Endodermal cell (in vitro differentiated cells): ENCODE results near the gene IFTAP. TPM values are rescaled to one million over a fixed set of nuclear protein-coding genes. Genes with fewer than 3 reads are reported as not detected.

Experiments used
- DNase-seq: peaks from one replicate; pipeline ENCODE4 v3.0.0-alpha.2; 2017
- H3K27ac ChIP-seq: 2 replicates; pipeline ENCODE4 v1.5.1; 2013; ENCODE audit warnings: mild to moderate bottlenecking, low read depth, low read length, moderate library complexity
- H3K27me3 ChIP-seq: 2 replicates; pipeline ENCODE4 v1.6.1; 2013; ENCODE audit warnings: mild to moderate bottlenecking, low read length, moderate library complexity; ENCODE audit not compliant: insufficient read depth, control insufficient read depth, poor library complexity, severe bottlenecking
- H3K36me3 ChIP-seq: 2 replicates; pipeline ENCODE4 v1.7.0; 2013; ENCODE audit warnings: mild to moderate bottlenecking, low read length, moderate library complexity; ENCODE audit not compliant: control insufficient read depth, insufficient read depth
- H3K4me1 ChIP-seq: one replicate; pipeline ENCODE4 v1.7.0; 2013; ENCODE audit warnings: low read length; ENCODE audit not compliant: control insufficient read depth, insufficient read depth
- H3K4me3 ChIP-seq: 2 replicates; pipeline ENCODE4 v1.5.1; 2013; ENCODE audit warnings: mild to moderate bottlenecking, low read length, moderate library complexity
- H3K9ac ChIP-seq: 2 replicates; pipeline ENCODE4 v1.6.1; 2013; ENCODE audit warnings: mild to moderate bottlenecking, low read length, moderate library complexity; ENCODE audit not compliant: poor library complexity, severe bottlenecking; ENCODE audit errors: extremely low read depth
- H3K9me3 ChIP-seq: 2 replicates; pipeline ENCODE4 v1.6.1; 2013; ENCODE audit warnings: mild to moderate bottlenecking, low read length, moderate library complexity; ENCODE audit not compliant: control insufficient read depth
- H3K27ac Mint-ChIP-seq: 2 replicates; pipeline ENCODE4 v1.8.0; 2020; ENCODE audit warnings: mixed read lengths
- H3K27me3 Mint-ChIP-seq: 2 replicates; pipeline ENCODE4 v1.8.0; 2021; ENCODE audit warnings: mild to moderate bottlenecking, mixed read lengths; ENCODE audit not compliant: insufficient read depth
- H3K36me3 Mint-ChIP-seq: 2 replicates; pipeline ENCODE4 v1.8.0; 2020; ENCODE audit warnings: low read depth, mixed read lengths
- H3K4me1 Mint-ChIP-seq: 2 replicates; pipeline ENCODE4 v1.8.0; 2020; ENCODE audit warnings: mixed read lengths
- H3K4me3 Mint-ChIP-seq: 2 replicates; pipeline ENCODE4 v1.8.0; 2020; ENCODE audit warnings: mild to moderate bottlenecking, moderate library complexity, mixed read lengths
- H3K9me3 Mint-ChIP-seq: 2 replicates; pipeline ENCODE4 v1.8.0; 2020; ENCODE audit warnings: mild to moderate bottlenecking, mixed read lengths
- whole genome bisulfite sequencing, 2 experiments: methylation state at CpG; one replicate each; pipeline versions ENCODE4 v1.1.5 to v1.1.7; 2013; ENCODE audit warnings: missing lambda C conversion rate in 2 of 2, mixed read lengths in 1 of 2; ENCODE audit not compliant: insufficient coverage in 1 of 2, insufficient read length in 1 of 2; 5-methylcytosine and 5-hydroxymethylcytosine counted together
- total RNA-seq, 2 donors: library from RNA; stranded (reverse); fragmentation: NEBNext Ultra II Directional in 1 of 2; extraction: Animal tissue kit (Norgen Biotek cat#: 25700) in 1 of 2; gene quantifications; 2 replicates in 1 of 2; 3 replicates in 1 of 2; pipeline ENCODE4 v1.2.1, GENCODE V29; 2021
- TF ChIP-seq, protein P1 (sequence below): fragments of 200-600 bp; sonication (generic); conservative IDR thresholded peaks from 2 replicates; pipeline ENCODE4 v1.5.0; 2021; ENCODE audit warnings: antibody characterized with exemption, mild to moderate bottlenecking

The IFTAP gene
- total RNA-seq, 2 donors from 2014 or later: 23.9 to 38.6 TPM

DNA sequence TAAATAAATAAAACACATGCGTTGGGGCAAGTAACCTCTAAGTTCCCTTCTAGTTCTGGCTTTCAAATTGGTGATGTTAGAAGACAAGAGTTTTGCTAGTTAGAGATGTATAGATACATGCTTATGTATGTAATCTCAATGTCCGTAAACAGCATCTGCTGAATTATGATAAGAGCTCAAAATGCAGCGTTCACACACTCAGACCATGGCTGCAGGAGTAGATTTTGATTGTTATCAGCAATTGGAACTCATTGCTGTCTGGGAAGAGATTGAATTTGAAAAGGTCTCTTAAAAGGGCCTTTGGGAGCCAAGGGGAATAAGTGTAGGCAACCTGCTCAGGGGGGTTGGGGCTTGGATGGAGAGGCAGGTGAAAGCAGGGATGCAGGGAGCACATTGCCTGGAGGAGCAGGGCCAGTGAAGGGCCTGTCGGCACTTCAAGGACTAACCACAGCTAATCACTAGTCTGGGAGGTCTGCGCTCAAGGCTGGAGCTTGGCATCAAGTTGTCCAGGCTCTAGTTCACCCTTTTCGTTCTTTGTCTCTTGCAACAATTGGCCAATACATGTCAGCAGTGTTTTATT lies 29.2 kb upstream of the IFTAP start:
- no peaks in the 10 kb centered on the region for H3K36me3 ChIP-seq
- peaks cover 65% of the 10 kb centered on the region for H3K27me3 ChIP-seq
- peaks cover 5% of the 10 kb centered on the region for H3K4me1 ChIP-seq
- no peak overlapping the region for H3K4me3 Mint-ChIP-seq
- H3K9ac ChIP-seq: no peak overlapping the region
- H3K4me3 ChIP-seq: no peak overlapping the region
- TF ChIP-seq, protein P1, sequence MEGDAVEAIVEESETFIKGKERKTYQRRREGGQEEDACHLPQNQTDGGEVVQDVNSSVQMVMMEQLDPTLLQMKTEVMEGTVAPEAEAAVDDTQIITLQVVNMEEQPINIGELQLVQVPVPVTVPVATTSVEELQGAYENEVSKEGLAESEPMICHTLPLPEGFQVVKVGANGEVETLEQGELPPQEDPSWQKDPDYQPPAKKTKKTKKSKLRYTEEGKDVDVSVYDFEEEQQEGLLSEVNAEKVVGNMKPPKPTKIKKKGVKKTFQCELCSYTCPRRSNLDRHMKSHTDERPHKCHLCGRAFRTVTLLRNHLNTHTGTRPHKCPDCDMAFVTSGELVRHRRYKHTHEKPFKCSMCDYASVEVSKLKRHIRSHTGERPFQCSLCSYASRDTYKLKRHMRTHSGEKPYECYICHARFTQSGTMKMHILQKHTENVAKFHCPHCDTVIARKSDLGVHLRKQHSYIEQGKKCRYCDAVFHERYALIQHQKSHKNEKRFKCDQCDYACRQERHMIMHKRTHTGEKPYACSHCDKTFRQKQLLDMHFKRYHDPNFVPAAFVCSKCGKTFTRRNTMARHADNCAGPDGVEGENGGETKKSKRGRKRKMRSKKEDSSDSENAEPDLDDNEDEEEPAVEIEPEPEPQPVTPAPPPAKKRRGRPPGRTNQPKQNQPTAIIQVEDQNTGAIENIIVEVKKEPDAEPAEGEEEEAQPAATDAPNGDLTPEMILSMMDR: no peak
- H3K36me3 Mint-ChIP-seq: no peaks in the 10 kb centered on the region
- no peak for DNase-seq
- peaks cover 23% of the 10 kb centered on the region for H3K27me3 Mint-ChIP-seq
- peaks cover 8% of the 10 kb centered on the region for H3K4me1 Mint-ChIP-seq
- H3K9me3 ChIP-seq: peaks cover 5% of the 10 kb centered on the region
- H3K27ac Mint-ChIP-seq: no peak overlapping the region
- 91 to 93% methylated on average over 6 of the region's 6 CpGs for WGBS, 2 experiments
- no peak overlapping the region for H3K27ac ChIP-seq
- H3K9me3 Mint-ChIP-seq: peaks cover under 1% of the 10 kb centered on the region

DNA sequence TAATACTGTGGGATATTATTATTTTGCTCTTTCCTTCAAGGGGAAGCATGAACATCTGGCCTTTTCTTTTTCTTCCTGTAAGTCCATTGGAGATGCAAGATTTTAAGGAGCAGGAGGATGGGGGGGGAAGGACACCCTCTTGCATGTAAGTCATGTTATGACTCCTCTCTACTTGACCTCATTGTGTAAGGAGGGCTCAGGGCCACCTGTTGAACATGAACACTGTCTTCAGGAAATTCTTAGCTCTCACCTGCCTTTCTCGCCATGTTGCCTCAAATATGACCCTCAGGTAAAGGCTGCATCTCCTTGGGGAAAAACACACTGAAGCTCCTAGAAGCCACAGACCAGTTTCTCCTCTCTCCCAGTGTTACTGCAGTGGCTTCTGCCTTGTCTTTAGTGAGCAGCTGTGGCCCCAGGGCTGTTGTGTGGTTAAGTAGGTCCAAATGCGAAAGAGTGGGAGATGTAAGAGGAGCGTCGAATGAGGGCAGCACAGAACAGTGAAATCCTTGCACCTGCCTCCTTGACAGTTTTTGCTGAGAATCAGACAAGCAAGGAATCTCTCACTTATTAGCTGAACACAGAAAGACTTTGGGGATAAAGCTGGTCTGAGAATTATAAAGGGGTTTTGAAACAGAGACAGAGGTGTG lies 27.8 kb upstream of the IFTAP start:
- H3K36me3 Mint-ChIP-seq: no peaks in the 10 kb centered on the region
- H3K27me3 Mint-ChIP-seq: peaks cover 15% of the 10 kb centered on the region
- H3K4me3 Mint-ChIP-seq: no peak overlapping the region
- Histone ChIP-seq H3K27ac (no peak overlapping the region), H3K36me3 (no peaks in the 10 kb centered on the region), H3K27me3 (peaks cover 55% of the 10 kb centered on the region), H3K4me3 (no peak overlapping the region), H3K9me3 (no peaks in the 10 kb centered on the region), H3K9ac (no peak overlapping the region), H3K4me1 (peaks cover 5% of the 10 kb centered on the region)
- no peaks in the 10 kb centered on the region for H3K9me3 Mint-ChIP-seq
- 85 to 93% methylated on average over 2 to 4 of the region's 4 CpGs for WGBS, 2 experiments
- peaks cover 8% of the 10 kb centered on the region for H3K4me1 Mint-ChIP-seq
- H3K27ac Mint-ChIP-seq: no peak overlapping the region
- TF ChIP-seq, protein P1: no peak
- no peak for DNase-seq

DNA sequence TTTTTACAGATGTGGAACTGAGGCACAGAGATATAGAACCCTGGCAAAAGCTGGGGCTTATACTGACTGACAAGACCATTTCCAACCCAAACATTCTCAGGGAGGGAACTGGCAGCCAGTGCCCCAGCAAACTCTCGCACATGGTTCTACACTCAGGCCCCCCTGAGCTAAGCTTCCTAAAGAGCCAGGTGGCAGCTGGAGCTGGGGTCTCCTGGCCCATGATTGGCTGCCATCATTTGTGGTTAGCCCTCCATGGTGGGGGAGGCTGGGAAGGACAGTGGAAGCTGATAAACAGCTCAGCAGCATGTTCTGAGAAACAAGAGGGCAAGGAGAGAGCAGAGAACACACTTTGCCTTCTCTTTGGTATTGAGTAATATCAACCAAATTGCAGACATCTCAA lies 26.6 kb upstream of the IFTAP start, which contains the start of gene RAG1:
Gene RAG1 (plus strand): TSS at position 314 of the 400 bp plus-strand sequence. CDS start 5,298 bp downstream, outside the sequence.
- no peak for DNase-seq
- H3K4me3 Mint-ChIP-seq: no peak within 1 kb of the TSS
- peaks cover 61% of the 10 kb centered on the region for H3K27me3 ChIP-seq
- peaks cover 5% of the 10 kb centered on the region for H3K4me1 Mint-ChIP-seq
- no peak within 1 kb of the TSS for H3K4me3 ChIP-seq
- H3K36me3 Mint-ChIP-seq: no peaks in the 10 kb centered on the region
- no peaks in the 10 kb centered on the region for H3K36me3 ChIP-seq
- no peaks in the 10 kb centered on the region for H3K4me1 ChIP-seq
- H3K9me3 Mint-ChIP-seq: no peaks in the 10 kb centered on the region
- H3K9me3 ChIP-seq: no peaks in the 10 kb centered on the region
- H3K27ac ChIP-seq: no peak within 1 kb of the TSS
- TF ChIP-seq, protein P1: no peak
- 88% methylated on average over 1 of the region's 1 CpG; no CpG with 5 or more reads in 1 of the 2 experiments for WGBS, 2 experiments
- H3K27ac Mint-ChIP-seq: no peak within 1 kb of the TSS
- peaks cover 14% of the 10 kb centered on the region for H3K27me3 Mint-ChIP-seq
- H3K9ac ChIP-seq: no peak within 1 kb of the TSS
